Measurements from ENCODE around the gene IFT122. TPM values are rescaled to one million over a fixed set of nuclear protein-coding genes. Genes with fewer than 3 reads are reported as not detected.
A peak's percentile ranks its signal among the peaks of the same experiment; 100 is the strongest.
"Not testable (repeated sequence)": the region's sequence is repeated elsewhere in the genome, so short reads cannot be mapped to it uniquely, and the experiment has no call there.

The IFT122 gene, protein sequence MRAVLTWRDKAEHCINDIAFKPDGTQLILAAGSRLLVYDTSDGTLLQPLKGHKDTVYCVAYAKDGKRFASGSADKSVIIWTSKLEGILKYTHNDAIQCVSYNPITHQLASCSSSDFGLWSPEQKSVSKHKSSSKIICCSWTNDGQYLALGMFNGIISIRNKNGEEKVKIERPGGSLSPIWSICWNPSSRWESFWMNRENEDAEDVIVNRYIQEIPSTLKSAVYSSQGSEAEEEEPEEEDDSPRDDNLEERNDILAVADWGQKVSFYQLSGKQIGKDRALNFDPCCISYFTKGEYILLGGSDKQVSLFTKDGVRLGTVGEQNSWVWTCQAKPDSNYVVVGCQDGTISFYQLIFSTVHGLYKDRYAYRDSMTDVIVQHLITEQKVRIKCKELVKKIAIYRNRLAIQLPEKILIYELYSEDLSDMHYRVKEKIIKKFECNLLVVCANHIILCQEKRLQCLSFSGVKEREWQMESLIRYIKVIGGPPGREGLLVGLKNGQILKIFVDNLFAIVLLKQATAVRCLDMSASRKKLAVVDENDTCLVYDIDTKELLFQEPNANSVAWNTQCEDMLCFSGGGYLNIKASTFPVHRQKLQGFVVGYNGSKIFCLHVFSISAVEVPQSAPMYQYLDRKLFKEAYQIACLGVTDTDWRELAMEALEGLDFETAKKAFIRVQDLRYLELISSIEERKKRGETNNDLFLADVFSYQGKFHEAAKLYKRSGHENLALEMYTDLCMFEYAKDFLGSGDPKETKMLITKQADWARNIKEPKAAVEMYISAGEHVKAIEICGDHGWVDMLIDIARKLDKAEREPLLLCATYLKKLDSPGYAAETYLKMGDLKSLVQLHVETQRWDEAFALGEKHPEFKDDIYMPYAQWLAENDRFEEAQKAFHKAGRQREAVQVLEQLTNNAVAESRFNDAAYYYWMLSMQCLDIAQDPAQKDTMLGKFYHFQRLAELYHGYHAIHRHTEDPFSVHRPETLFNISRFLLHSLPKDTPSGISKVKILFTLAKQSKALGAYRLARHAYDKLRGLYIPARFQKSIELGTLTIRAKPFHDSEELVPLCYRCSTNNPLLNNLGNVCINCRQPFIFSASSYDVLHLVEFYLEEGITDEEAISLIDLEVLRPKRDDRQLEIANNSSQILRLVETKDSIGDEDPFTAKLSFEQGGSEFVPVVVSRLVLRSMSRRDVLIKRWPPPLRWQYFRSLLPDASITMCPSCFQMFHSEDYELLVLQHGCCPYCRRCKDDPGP
- total RNA-seq (10 to 100 TPM; 15.3 to 25.6 (median 20.9) TPM), polyA plus RNA-seq (10 to 100 TPM; 19.8 to 37.1 TPM)

DNA sequence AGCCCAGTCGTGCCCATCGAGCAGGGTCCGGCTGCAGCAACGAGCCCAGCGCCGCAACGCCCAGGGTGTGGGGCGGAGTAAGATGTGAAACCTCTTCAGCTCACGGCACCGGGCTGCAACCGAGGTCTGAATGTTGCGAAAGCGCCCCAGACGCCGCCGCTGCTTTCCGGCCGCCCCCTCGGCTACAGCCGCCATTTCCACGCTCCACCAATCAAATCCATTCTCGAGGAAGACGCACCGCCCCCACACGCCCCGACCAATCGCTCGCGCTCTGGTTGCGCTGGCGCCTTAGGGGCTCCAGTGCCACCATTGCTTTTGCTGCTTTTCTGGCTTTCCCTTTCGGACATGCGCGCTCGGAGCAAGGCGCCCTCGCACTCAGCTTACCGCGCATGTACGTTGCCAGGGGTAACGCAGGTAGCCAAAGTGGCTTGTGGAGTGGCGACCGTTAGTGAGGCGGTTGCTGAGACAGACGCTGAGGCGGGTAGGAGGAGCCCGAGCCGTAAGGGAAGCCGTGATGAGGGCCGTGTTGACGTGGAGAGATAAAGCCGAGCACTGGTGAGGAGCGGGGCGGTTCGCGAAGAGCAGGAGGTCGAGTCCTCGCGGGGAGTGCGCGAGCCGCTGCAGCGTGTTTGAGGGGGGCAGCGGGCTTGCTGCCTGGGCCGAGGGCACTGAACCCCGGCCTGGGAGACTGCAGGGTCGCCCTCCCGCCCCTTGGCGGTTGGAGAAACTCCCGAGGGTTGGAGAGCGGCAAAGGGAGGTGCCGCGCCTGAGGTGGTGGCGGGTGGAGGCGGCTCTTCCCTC lies at the start of gene IFT122, which contains the start of gene MBD4:
IFT122 (plus strand) TSS at position 408 of the 801 bp plus-strand sequence; CDS start at position 515, 107 bp downstream.
MBD4 (minus strand) TSS at position 132 of the 801 bp plus-strand sequence; CDS start at position 17, 115 bp downstream.
- Histone ChIP-seq H3K36me3 (peaks cover 0 to 5% (median 0%) of the 10 kb centered on the region in 3 donors), H3K27me3 (no peaks in the 10 kb centered on the region), H3K4me1 (peaks cover 34 to 62% (median 51%) of the 10 kb centered on the region in 3 donors), H3K4me3 (peak within 1 kb of the TSS; percentile 65 to 90 (median 80)), H3K27ac (peak within 1 kb of the TSS; percentile 67 to 93 (median 86)), H3K9me3 (no peaks in the 10 kb centered on the region)
- TF ChIP-seq, protein P1, sequence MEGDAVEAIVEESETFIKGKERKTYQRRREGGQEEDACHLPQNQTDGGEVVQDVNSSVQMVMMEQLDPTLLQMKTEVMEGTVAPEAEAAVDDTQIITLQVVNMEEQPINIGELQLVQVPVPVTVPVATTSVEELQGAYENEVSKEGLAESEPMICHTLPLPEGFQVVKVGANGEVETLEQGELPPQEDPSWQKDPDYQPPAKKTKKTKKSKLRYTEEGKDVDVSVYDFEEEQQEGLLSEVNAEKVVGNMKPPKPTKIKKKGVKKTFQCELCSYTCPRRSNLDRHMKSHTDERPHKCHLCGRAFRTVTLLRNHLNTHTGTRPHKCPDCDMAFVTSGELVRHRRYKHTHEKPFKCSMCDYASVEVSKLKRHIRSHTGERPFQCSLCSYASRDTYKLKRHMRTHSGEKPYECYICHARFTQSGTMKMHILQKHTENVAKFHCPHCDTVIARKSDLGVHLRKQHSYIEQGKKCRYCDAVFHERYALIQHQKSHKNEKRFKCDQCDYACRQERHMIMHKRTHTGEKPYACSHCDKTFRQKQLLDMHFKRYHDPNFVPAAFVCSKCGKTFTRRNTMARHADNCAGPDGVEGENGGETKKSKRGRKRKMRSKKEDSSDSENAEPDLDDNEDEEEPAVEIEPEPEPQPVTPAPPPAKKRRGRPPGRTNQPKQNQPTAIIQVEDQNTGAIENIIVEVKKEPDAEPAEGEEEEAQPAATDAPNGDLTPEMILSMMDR (IDR thresholded peaks at IDR 0.05) = no peak
- DNase-seq (peak; percentile 92 to 98 (median 98)), ATAC-seq (peak; percentile 87 to 93 (median 88)), FAIRE-seq (peak; percentile 92)
- intact Hi-C loops (cut with DNase I) = no loop called here
- 0 to 1% methylated on average over 66 to 75 of the region's 75 CpGs for WGBS, 2 donors

DNA sequence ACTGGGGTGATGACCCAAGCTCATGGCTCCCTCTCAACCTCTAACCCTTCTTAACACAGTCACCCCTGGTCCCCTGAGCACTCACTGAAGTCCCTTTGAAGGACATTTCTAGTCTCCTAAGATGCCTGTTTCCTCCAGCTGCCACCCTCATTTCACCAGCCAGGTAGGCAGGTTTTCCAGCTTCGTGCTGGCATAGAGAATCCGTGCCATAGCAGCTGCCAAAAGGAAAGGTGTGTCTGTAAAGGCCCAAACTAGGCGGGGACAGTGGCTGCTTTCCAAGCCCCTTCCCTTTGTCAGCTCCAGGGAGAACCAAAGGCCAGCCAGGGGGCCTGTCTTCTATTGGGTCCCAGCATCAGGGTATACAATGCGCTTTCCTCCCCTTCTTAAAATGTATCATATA lies 48.4 kb upstream of the IFT122 start:
- intact Hi-C loops (cut with DNase I); H3K4me3 ChIP-seq; H3K9me3 ChIP-seq; DNase-seq; FAIRE-seq; H3K4me1 ChIP-seq; H3K27ac ChIP-seq; ATAC-seq; H3K27me3 ChIP-seq: not testable (repeated sequence)
- peaks cover 0 to 23% (median 5%) of the 10 kb centered on the region in 3 donors for H3K36me3 ChIP-seq
- 79 to 82% methylated on average over 3 to 4 of the region's 4 CpGs for whole genome bisulfite sequencing, 2 donors

DNA sequence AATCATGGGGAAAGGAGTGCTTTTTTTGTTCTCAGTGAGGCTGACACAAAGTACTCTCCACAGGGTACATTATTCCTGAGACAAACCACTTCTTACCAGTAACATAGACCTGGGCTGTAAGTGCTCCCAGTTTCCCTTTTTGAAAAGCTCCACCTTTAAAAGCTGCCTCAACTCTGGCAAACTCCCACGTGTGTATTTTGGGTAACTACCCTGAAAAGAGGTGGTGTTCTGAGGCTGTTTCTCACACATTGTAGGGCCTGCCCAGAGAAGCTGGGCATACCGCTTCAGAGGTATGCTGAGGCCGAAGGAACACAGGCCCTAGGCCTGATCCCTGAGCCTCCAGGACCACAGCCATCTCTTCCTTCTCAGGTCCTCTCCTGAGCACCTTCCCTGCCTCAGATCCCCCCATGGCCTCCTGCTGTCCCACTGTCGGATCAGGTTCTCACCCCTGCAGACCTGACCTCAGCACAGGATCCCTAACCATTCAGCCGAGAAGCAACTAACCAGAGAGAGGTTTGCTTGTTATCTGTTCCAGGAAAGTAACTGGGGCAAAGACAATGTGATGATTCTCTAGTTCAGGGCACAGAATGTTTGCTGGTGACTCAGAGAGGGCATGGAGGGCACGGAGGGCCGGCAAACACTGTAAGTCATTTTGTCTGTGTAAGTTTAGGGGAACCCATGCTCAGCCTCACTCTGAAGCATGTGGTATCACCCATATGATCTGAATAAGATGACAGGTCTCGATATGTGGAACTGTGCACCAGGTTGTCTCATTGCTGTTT lies 47.7 kb upstream of the IFT122 start:
- not testable (repeated sequence) for FAIRE-seq, H3K4me1 ChIP-seq

DNA sequence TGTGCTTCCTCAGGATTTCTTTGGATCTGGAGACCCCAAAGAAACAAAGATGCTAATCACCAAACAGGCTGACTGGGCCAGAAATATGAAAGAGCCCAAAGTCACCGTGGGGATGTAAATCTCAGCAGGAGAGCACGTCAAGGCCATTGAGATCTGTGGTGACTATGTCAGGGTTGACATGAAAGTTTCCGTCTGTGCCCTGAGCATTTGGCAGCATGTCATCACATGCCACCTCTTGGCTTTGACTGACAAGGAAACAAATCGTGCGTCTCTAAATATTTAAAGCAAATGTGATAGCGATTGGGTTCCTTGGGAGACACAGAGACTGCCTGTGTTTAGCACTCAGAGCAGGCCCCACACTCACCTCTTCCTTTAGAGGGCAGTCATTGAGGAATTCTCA lies 46.8 kb upstream of the IFT122 start:
- TF ChIP-seq, protein P1 (IDR thresholded peaks at IDR 0.05) = no peak
- Histone ChIP-seq H3K4me3 (no peak overlapping the region), H3K27ac (no peak overlapping the region), H3K9me3 (no peaks in the 10 kb centered on the region), H3K36me3 (peaks cover 0 to 23% (median 5%) of the 10 kb centered on the region in 3 donors), H3K4me1 (peaks cover 4 to 8% (median 4%) of the 10 kb centered on the region in 3 donors), H3K27me3 (no peaks in the 10 kb centered on the region)
- WGBS, 2 donors = 55 to 60% methylated on average over 6 of the region's 6 CpGs
- no peak for DNase-seq
- ATAC-seq = no peak
- FAIRE-seq = no peak
- intact Hi-C loops (cut with DNase I) = no loop called here

More for the DNA sequence above, 47.7 kb upstream of the IFT122 start:
- ATAC-seq; intact Hi-C loops (cut with DNase I); H3K4me3 ChIP-seq; H3K27me3 ChIP-seq; H3K9me3 ChIP-seq; H3K27ac ChIP-seq; DNase-seq: not testable (repeated sequence)
- WGBS, 2 donors = 88 to 91% methylated on average over 8 of the region's 8 CpGs
- peaks cover 0 to 23% (median 5%) of the 10 kb centered on the region in 3 donors for H3K36me3 ChIP-seq

DNA sequence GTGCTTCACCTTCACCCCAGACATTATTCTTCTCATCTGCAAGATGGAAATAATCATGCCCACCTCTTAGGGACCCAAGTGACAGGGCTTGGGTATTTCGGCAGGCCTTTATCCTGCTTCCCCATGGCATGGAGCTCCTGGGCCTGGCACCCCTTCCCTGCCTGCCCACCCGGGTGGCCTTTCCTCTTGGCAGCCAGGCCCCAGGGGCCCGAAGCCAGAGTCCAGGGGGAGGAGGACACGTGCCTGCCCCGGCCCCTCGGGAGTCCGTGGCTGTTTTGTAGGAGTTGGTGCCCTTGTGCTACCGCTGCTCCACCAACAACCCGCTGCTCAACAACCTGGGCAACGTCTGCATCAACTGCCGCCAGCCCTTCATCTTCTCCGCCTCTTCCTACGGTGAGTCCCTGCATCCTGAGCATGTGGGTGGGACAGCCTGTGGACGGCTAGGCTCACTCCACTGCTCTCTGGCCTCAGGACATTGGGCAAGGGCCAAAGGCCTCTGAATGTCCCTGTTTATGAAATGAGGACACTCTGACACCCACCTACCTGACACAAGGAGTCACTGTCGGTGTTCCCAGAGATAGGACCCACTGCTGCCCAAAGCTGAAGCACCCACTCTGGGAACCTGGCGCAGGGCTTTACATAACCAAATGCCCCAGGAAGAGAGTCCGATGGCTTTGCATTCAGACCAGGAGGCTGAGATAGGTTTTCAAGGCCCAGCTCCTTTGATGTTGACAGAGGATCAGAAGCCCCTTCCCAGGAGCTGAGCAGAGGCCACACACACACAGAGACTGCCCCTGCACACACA lies 46.1 kb upstream of the IFT122 start:
- ATAC-seq; intact Hi-C loops (cut with DNase I); H3K9me3 ChIP-seq; DNase-seq; H3K4me1 ChIP-seq; H3K27me3 ChIP-seq; FAIRE-seq; H3K27ac ChIP-seq; H3K4me3 ChIP-seq: not testable (repeated sequence)
- peaks cover 0 to 23% (median 5%) of the 10 kb centered on the region in 3 donors for H3K36me3 ChIP-seq
- 89 to 90% methylated on average over 9 to 13 of the region's 17 CpGs for WGBS, 2 donors

Measured in pancreas (tissue), 10 donors.